Mucosa of descending colon (tissue), 3 donors: ENCODE results near the gene VRK3. TPM values are rescaled to one million over a fixed set of nuclear protein-coding genes. Genes with fewer than 3 reads are reported as not detected.
A peak's percentile ranks its signal among the peaks of the same experiment; 100 is the strongest.

Experiments used
- ATAC-seq: fragments of 200-7000 bp; cut with Tn5 transposase; one replicate; pipeline ENCODE4 v1.9.1; 2020; ENCODE audit warnings: mild to moderate bottlenecking, moderate library complexity
- DNase-seq, 3 donors: peaks; one replicate each; pipeline ENCODE4 v3.0.0-alpha.2; 2020
- H3K36me3 ChIP-seq: fragments of 200-600 bp; one replicate; pipeline ENCODE4 v1.8.0; 2021; ENCODE audit warnings: low read depth, mild to moderate bottlenecking
- H3K4me1 ChIP-seq: fragments of 200-600 bp; one replicate; pipeline ENCODE4 v1.8.0; 2021; ENCODE audit warnings: low read depth, mild to moderate bottlenecking
- H3K4me3 ChIP-seq: fragments of 200-600 bp; one replicate; pipeline ENCODE4 v1.8.0; 2021; ENCODE audit warnings: mild to moderate bottlenecking
- H3K9me3 ChIP-seq: fragments of 200-600 bp; one replicate; pipeline ENCODE4 v1.8.0; 2021; ENCODE audit warnings: mild to moderate bottlenecking
- CTCF ChIP-seq: fragments of 200-600 bp; IDR thresholded peaks from one replicate; pipeline ENCODE4 v1.8.0; 2022; ENCODE audit warnings: antibody characterized with exemption, mild to moderate bottlenecking
- intact Hi-C, 2 donors: fragments of 100-400 bp; cut with DNase I in 1 of 2; cut with micrococcal nuclease in 1 of 2; formaldehyde crosslinking; loops; one replicate each; pipeline versions ENCODE4 v1.11.0 to v1.11.1; 2022; cut with DNase I, micrococcal nuclease
- total RNA-seq, 3 donors: library from RNA; stranded (reverse); fragmentation: NEBNext Ultra II Directional in 2 of 3; extraction: Animal tissue kit (Norgen Biotek cat#: 25700) in 2 of 3; gene quantifications; one replicate each; pipeline versions ENCODE4 v1.2.1 to v1.2.4, GENCODE V29; 2021 to 2023
- donor health status: DM: no; HTN: no; CAD: no; lungs with moderate emphysema.
- donor health status: DM: no; HTN: no; CAD: no.
- donor health status: DM: no; HTN: yes; CAD: no.

Gene VRK3
- total RNA-seq, 3 donors from 2014 or later = 53.8 to 72.9 (median 62.7) TPM

- no peaks in the 10 kb centered on the region for H3K9me3 ChIP-seq
- ATAC-seq (no peak), DNase-seq (no peak)
- intact Hi-C loops = loop anchor here in 1 of 2 donors (10.0 kb wide), 1 partner anchor 52 kb away; no protein-coding TSS in a partner anchor
- H3K4me3 ChIP-seq = no peak overlapping the region
- TF ChIP-seq CTCF = no peak
- H3K36me3 ChIP-seq = no peaks in the 10 kb centered on the region
- no peaks in the 10 kb centered on the region for H3K4me1 ChIP-seq
Observed at GRCh38 chr19:49986354-49986753, 38.8 kb downstream of the VRK3 start.

GRCh38 chr19:49985871-49986270 lies 39.3 kb downstream of the VRK3 start:
- ATAC-seq (no peak), DNase-seq (no peak)
- Histone ChIP-seq H3K36me3 (no peaks in the 10 kb centered on the region), H3K4me1 (no peaks in the 10 kb centered on the region), H3K4me3 (no peak overlapping the region), H3K9me3 (no peaks in the 10 kb centered on the region)
- intact Hi-C loops = loop anchor here in 1 of 2 donors (10.0 kb wide), 1 partner anchor 51 kb away; no protein-coding TSS in a partner anchor
- TF ChIP-seq CTCF = no peak

GRCh38 chr19:49984491-49984890 lies 40.7 kb downstream of the VRK3 start:
- Histone ChIP-seq H3K4me3 (no peak overlapping the region), H3K4me1 (no peaks in the 10 kb centered on the region), H3K36me3 (no peaks in the 10 kb centered on the region), H3K9me3 (no peaks in the 10 kb centered on the region)
- no peak for TF ChIP-seq CTCF
- no peak for ATAC-seq
- intact Hi-C loops = loop anchor here (5.0 to 10.0 kb wide), 2 partner anchors 47 to 50 kb away; no protein-coding TSS in a partner anchor
- DNase-seq = no peak

GRCh38 chr19:49983645-49984229 lies 41.4 kb downstream of the VRK3 start:
- peak; percentile 72 for TF ChIP-seq CTCF
- intact Hi-C loops = loop anchor here (5.0 to 10.0 kb wide), 2 partner anchors 46 to 49 kb away; no protein-coding TSS in a partner anchor
- DNase-seq = peak in 2 of 3 donors; percentile 71 to 86
- Histone ChIP-seq H3K4me1 (no peaks in the 10 kb centered on the region), H3K4me3 (no peak overlapping the region), H3K36me3 (no peaks in the 10 kb centered on the region), H3K9me3 (no peaks in the 10 kb centered on the region)
- ATAC-seq = peak; percentile 69

GRCh38 chr19:49981603-49982593 lies 43.3 kb downstream of the VRK3 start:
- no peaks in the 10 kb centered on the region for H3K4me1 ChIP-seq
- DNase-seq (no peak), ATAC-seq (no peak)
- no peak for TF ChIP-seq CTCF
- no peaks in the 10 kb centered on the region for H3K36me3 ChIP-seq
- no peaks in the 10 kb centered on the region for H3K9me3 ChIP-seq
- no peak overlapping the region for H3K4me3 ChIP-seq
- intact Hi-C loops = loop anchor here (5.0 to 10.0 kb wide), 2 partner anchors 45 to 47 kb away; no protein-coding TSS in a partner anchor
